Urinary bladder (tissue), 4 donors: ENCODE measurements around the gene DLG5. TPM values are rescaled to one million over a fixed set of nuclear protein-coding genes. Genes with fewer than 3 reads are reported as not detected.
A peak's percentile ranks its signal among the peaks of the same experiment; 100 is the strongest.

ENCODE experiments used
- DNase-seq: peaks from one replicate; pipeline ENCODE4 v3.0.0-alpha.2; 2015; ENCODE audit errors: extremely low spot score
- H3K27ac ChIP-seq: one replicate; pipeline ENCODE4 v1.5.1; 2013; ENCODE audit warnings: low read depth, mild to moderate bottlenecking, moderate library complexity
- H3K36me3 ChIP-seq: one replicate; pipeline ENCODE4 v1.6.1; 2013; ENCODE audit warnings: mild to moderate bottlenecking, moderate library complexity; ENCODE audit not compliant: insufficient read depth
- H3K4me1 ChIP-seq: one replicate; pipeline ENCODE4 v1.6.1; 2013; ENCODE audit warnings: mild to moderate bottlenecking, moderate library complexity; ENCODE audit not compliant: insufficient read depth
- H3K4me3 ChIP-seq: one replicate; pipeline ENCODE4 v1.5.1; 2013; ENCODE audit warnings: low read depth, low read length
- WGBS: extraction: QIAGEN DNeasy Blood & Tissue Kit; methylation state at CpG from one replicate; pipeline ENCODE4 v1.1.7; 2013; 5-methylcytosine and 5-hydroxymethylcytosine counted together
- polyA plus RNA-seq: library from polyadenylated mRNA; stranded (reverse); fragments of 200-250 nt; gene quantifications from one replicate; pipeline ENCODE4 v1.2.3, GENCODE V29; 2013
- total RNA-seq: library from RNA; depleted of rRNA; stranded (reverse); fragments of >200 nt; gene quantifications from one replicate; pipeline ENCODE4 v1.2.3, GENCODE V29; 2014
- donor health status: healthy with polysubstance abuse.
- donor health status: healthy.

Gene DLG5
- total and polyA plus RNA-seq, 2 donors, result 30.3 to 36.9 TPM

DNA sequence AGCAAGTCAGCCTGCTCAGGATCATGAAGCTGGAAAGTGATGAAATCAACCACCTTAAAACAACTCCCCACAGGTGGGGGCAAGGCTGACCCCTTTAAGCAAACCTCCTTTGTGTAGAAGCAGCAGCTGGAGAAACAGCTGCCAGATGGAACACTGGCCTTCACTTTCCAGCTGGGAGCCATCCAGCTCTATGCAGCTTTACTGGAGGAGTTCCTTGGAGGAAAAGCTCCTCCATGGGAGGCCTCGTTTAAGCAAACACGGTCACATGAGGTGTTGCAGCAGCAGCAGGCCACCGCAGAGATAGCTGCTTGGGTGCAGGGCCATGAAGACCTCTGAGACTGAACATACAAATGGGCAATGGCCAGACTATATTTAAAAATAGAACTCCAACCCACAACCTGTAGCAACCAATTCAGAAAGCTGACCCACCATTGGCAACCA is 13.0 kb upstream of the DLG5 start:
- Histone ChIP-seq H3K4me3 (no peak overlapping the region), H3K27ac (no peak overlapping the region), H3K36me3 (no peaks in the 10 kb centered on the region), H3K4me1 (no peaks in the 10 kb centered on the region)
- no peak for DNase-seq
- WGBS, result 24% methylated on average over 3 of the region's 3 CpGs

GRCh38 chr10:77936697-77937567 is 10.4 kb upstream of the DLG5 start:
- H3K4me1 ChIP-seq, result no peaks in the 10 kb centered on the region
- H3K4me3 ChIP-seq, result no peak overlapping the region
- no peaks in the 10 kb centered on the region for H3K36me3 ChIP-seq
- no peak overlapping the region for H3K27ac ChIP-seq
- DNase-seq, result no peak
- WGBS, result 84% methylated on average over 3 of the region's 3 CpGs

GRCh38 chr10:77932016-77932715 is 5.6 kb upstream of the DLG5 start:
- no peak overlapping the region for H3K4me3 ChIP-seq
- 75% methylated on average over 8 of the region's 8 CpGs for WGBS
- no peaks in the 10 kb centered on the region for H3K36me3 ChIP-seq
- H3K4me1 ChIP-seq, result no peaks in the 10 kb centered on the region
- no peak for DNase-seq
- no peak overlapping the region for H3K27ac ChIP-seq

- no peak for DNase-seq
- Histone ChIP-seq H3K4me1 (no peaks in the 10 kb centered on the region), H3K27ac (peak overlapping the region; percentile 73), H3K36me3 (no peaks in the 10 kb centered on the region), H3K4me3 (peak overlapping the region; percentile 95)
- WGBS, result 29% methylated on average over 20 of the region's 20 CpGs
These were observed 1.1 kb upstream of the DLG5 start for GRCh38 chr10:77927402-77928246.

DNA sequence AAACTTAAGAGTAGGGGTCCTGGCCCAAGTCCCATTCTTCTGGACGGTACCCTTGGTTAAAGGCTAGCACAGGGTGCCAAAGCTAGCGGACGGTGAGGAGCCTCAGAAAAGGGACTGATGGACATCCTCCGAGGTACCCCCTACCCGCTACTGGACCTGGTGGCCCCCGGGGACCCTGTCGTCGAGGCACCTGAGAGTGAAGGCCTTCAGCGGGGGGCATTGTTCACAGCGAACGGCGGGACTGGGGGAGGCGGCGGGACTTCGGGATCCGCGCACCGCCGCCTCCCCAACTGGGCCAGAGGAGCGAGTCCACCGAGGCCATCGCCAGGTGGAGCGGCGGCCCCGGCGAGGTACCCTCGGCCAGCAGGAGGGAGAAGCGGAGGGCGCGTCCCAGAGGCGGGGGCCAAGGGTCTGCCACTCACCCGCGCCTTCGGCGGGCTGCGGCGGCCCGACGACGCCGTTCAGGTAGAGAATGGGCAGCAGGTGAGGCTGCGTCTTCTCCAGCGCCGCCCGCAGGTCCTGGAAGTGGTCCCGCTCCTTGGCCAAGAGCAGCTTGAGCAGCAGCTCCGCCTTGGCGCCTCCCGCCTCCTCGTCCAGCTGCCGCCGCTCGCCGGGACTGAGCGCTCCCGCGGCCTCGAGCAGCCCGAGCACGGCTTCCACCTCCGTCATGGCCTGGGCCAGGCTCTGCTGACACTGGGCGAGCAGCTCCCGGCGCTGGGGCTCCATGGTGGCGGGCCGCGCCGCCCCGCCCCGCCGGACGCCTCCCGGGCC is 575 bp downstream of the DLG5 start:
- WGBS, result 1% methylated on average over 73 of the region's 73 CpGs

DNA sequence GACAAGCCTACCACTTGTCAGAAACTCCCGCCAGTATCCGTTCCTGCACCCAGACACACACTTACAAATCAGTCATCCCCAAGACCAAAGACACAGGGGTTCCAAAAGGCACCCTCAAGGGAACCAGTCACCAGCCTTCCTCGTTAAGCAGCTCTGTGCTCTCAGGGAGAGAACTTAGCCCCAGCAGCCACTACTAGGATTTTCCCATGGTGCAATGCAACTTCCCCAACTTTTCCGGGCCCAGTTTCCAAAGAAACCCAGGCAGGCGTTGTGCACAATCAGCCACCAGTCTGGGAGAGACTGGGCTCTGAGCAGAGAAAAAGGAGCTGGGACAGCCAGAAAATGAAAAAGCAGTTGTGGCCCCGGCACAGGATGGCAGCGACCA is 1.2 kb downstream of the DLG5 start:
- H3K36me3 ChIP-seq, result no peaks in the 10 kb centered on the region
- H3K4me3 ChIP-seq, result peak overlapping the region; percentile 95
- 7% methylated on average over 7 of the region's 7 CpGs for WGBS
- no peak for DNase-seq
- no peaks in the 10 kb centered on the region for H3K4me1 ChIP-seq
- H3K27ac ChIP-seq, result peak overlapping the region; percentile 79

More for the DNA sequence above, 575 bp downstream of the DLG5 start:
- H3K36me3 ChIP-seq, result no peaks in the 10 kb centered on the region
- H3K27ac ChIP-seq, result peak overlapping the region; percentile 79
- no peaks in the 10 kb centered on the region for H3K4me1 ChIP-seq
- DNase-seq, result no peak
- H3K4me3 ChIP-seq, result peak overlapping the region; percentile 95

- H3K4me1 ChIP-seq, result no peaks in the 10 kb centered on the region
- no peak overlapping the region for H3K4me3 ChIP-seq
- DNase-seq, result no peak
- 74% methylated on average over 8 of the region's 8 CpGs for WGBS
- no peak overlapping the region for H3K27ac ChIP-seq
- H3K36me3 ChIP-seq, result no peaks in the 10 kb centered on the region
These were observed 3.9 kb downstream of the DLG5 start for GRCh38 chr10:77922566-77923179.

GRCh38 chr10:77922055-77922454 is 4.5 kb downstream of the DLG5 start:
- Histone ChIP-seq H3K36me3 (no peaks in the 10 kb centered on the region), H3K27ac (no peak overlapping the region), H3K4me1 (no peaks in the 10 kb centered on the region), H3K4me3 (no peak overlapping the region)
- WGBS, result 98% methylated on average over 5 of the region's 5 CpGs
- DNase-seq, result no peak

DNA sequence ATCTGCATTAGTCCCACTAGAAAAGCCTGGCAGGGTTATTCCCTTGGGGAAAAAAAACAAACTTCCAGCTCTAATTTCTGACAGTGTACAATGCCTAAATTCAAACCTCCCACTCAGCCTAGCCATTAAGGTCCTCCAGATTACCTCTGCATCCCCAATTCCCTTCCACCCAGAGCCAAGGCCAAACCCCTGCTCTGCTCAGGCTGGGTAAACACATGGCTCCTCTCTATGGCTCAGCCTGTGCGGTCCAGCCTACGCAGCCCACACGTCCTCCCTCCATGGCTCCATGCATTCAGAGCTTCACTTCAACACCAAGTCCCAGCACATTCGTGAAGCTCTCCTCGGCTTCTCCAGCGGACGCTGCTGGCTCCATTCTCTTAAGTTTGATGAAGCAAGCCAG is 5.2 kb downstream of the DLG5 start:
- Histone ChIP-seq H3K4me3 (no peak overlapping the region), H3K4me1 (no peaks in the 10 kb centered on the region), H3K27ac (no peak overlapping the region), H3K36me3 (no peaks in the 10 kb centered on the region)
- no peak for DNase-seq
- WGBS, result 78% methylated on average over 7 of the region's 7 CpGs

GRCh38 chr10:77920495-77920894 is 6.1 kb downstream of the DLG5 start:
- WGBS, result 70% methylated on average over 4 of the region's 4 CpGs
- DNase-seq, result no peak
- Histone ChIP-seq H3K4me1 (no peaks in the 10 kb centered on the region), H3K36me3 (no peaks in the 10 kb centered on the region), H3K4me3 (no peak overlapping the region), H3K27ac (no peak overlapping the region)

DNA sequence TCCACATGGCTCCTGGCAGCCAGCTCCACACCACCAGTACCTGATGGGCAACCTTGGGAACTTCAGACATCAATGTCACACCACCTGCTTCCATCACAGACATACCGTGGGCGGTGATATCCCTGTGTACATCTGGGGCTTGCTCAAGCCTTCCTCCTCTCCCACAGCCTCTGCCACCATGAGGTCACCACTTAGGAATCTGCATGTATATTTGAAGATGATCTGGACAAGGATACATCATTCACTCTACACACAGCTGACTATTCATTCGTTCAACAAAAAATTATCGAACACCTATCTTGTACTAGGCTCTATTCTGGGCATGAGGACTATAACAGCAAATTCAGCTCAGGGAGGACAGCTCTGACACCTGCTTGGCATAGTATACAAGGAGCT is 6.8 kb downstream of the DLG5 start:
- no peaks in the 10 kb centered on the region for H3K36me3 ChIP-seq
- H3K4me1 ChIP-seq, result no peaks in the 10 kb centered on the region
- no peak overlapping the region for H3K27ac ChIP-seq
- DNase-seq, result no peak
- 61% methylated on average over 4 of the region's 4 CpGs for WGBS
- H3K4me3 ChIP-seq, result no peak overlapping the region

GRCh38 chr10:77915319-77916105 is 11.0 kb downstream of the DLG5 start:
- H3K36me3 ChIP-seq, result no peaks in the 10 kb centered on the region
- no peak overlapping the region for H3K27ac ChIP-seq
- WGBS, result 85% methylated on average over 10 of the region's 10 CpGs
- H3K4me3 ChIP-seq, result no peak overlapping the region
- DNase-seq, result no peak
- H3K4me1 ChIP-seq, result peaks cover 2% of the 10 kb centered on the region
